Ammon's horn (tissue), 1 donor: Measurements from ENCODE around the gene MASP2.
"Not testable (repeated sequence)": the region's sequence is repeated elsewhere in the genome, so short reads cannot be mapped to it uniquely, and the experiment has no call there.

ENCODE experiments used
- DNase-seq: peaks from one replicate; pipeline ENCODE4 v3.0.0-alpha.2; 2016; ENCODE audit warnings: low spot score

Gene MASP2

GRCh38 chr1:11039351-11040104 lies 7.5 kb downstream of the MASP2 start:
- DNase-seq = no peak

GRCh38 chr1:11037740-11038182 lies 9.3 kb downstream of the MASP2 start:
- peak; percentile 97 for DNase-seq

DNA sequence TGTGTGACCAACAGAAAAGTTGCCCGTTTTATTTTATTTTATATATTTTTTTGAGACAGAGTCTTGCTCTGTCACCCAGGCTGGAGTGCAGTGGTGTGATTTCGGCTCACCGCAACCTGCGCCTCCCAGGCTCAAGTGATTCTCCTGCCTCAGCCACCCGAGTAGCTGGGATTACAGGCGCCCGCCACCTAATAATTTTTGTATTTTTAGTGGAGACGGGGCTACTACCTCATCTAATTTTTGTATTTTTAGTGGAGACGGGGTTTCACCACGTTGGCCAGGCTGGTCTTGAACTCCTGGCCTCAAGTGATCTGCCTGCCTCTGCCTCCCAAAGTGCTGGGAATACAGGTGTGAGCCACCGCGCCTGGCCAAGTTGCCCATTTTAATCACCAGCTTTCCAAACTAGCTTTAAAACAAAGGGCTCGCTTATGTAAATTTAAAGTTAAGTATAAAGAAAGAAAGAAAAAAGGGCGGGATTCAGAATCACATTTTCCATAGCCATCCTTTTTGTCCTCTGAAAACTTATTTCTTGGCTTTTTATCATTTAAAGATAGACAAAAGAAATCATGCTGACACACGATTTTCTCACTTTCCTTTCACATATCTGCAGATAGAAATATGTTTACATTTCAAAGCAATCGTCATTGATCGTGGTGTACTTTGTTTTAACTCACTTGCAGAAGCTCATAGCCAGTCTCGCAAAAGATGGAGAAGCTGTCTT lies 9.9 kb downstream of the MASP2 start:
- not testable (repeated sequence) for DNase-seq

DNA sequence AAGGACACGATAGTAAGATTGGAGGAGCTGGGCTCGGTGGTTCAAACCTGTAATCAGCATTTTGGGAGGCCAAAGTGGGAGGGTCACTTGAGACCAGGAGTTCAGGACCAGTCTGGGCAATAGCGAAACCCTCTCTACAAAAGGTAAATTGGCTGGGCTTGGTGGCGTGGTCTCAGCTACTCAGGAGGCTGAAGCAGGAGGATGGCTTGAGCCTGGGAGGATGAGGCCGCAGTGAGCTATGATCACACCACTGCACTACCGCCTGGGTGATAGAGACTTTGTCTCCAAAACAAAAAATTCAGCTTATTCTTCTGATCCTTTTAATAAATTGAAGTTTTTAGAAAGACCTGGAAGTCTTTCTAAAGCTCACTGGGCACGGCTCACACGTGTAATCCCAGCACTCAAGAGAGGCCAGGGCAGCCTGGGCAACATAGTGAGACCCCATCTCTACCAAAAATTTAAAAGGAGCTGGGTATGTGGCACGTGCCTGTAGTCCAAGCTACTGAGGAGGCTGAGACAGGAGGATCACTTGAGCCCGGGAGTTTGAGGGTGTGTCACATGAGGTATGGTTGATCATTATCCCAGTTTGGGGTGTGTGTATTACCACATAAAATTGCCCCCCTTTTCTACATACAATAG lies 15.3 kb downstream of the MASP2 start:
- DNase-seq = no peak

DNA sequence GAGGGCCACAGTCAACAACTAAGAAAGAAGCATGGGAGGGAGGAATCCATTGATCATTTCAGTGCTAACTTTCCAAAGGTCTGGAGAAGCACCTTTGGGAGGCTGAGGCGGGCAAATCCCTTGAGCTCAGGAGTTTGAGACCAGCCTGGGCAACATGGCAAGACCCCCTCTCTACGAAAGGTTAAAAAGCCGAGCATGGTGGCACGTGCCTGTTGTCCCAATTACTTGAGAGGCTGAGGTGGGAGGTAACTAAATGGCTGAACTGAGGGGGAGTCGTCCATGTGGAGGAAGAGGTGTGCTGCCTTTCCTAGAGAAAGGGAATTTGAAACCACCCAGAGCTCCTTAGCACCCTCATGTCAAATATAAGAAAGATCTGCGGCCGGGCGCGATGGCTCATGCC lies 16.2 kb downstream of the MASP2 start:
- no peak for DNase-seq

DNA sequence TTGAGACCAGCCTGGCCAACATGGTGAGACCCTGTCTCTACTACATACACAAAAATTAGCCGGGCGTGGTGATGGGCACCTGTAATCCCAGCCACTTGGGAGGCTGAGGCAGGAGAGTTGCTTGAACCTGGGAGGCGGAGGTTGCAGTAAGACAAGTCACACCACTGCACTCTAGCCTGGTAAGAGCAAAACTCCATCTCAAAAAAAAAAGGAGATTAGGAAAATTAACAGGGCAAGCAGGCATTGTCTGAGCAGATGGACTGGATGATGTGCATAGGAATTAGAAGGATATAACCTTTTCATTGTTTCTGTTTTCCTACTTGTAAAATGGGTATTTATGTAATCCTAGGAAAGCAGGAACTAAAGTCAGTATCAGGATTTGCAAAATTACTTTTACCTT lies 19.0 kb downstream of the MASP2 start:
- no peak for DNase-seq

DNA sequence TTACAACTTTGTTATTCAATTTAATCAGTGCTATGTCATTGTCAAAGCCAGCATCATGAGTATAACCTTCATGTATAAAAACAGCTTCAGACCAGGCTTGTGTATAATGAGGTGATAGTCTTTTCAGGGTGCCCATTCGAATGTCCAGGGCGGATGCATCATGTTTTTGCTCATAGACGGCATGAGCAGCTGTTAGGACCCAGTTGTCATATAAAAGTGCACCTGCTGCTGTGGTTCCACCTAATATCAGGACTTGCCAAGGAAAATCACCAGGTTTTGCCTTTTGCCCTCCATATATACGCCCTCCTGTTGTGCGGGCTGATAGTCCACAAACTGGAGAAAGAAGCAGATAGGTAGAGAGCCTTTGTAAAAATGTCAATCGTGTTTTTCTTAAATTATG lies 19.7 kb downstream of the MASP2 start:
- DNase-seq = no peak

DNA sequence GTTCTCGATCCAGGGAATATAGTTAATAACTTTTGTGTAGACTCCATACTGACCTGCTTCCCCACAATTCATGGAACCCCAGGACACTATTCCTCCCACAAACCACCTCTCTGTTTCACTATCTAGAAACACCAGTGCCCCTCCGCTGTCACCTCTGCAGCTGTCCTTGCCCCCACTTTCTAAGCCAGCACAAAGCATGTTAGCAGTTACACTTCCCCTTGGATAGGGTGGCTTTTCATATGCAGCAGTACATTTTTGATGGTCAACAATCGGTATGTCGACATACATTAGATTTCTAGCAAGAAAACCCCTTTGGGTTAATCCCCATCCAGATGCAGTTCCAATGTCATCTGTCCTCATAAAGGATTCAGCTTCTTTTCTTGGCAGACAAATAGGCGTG lies 20.1 kb downstream of the MASP2 start:
- DNase-seq = no peak

GRCh38 chr1:11026052-11026451 lies 21.0 kb downstream of the MASP2 start:
- no peak for DNase-seq

DNA sequence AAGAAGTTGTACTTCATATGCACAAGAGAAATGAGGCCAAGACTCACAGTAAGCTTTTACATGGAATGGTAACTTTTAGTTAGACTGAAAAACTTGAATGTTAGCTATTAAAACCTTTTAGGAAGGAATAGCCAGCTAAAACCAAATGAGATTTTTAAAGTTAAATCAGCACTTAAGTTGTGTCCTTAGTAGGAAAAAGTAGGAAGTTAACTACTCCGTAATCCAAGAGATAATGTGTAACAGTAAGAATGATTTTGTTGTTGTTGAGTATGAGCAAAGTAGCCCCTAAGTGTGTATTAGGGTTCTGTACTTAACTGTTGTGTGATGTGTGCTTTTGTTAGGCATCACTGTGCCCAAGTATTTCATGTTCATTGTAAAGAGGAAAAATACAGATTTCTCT lies 21.4 kb downstream of the MASP2 start:
- no peak for DNase-seq

DNA sequence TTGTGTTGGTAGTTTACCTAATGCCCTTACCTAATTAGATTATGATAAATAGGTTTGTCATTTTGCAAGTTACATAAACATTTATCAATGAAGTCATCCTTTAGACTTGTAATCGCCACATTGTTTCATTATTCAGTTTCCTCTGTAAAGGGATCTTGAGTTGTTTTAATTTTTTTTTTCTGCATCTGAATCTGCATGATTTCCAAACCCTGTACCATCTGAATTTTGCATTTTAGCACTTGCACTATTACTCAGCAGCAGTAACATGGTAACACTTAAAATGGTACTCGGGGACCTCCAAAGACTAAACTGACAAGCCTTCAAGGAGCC lies 22.2 kb downstream of the MASP2 start:
- DNase-seq = no peak

DNA sequence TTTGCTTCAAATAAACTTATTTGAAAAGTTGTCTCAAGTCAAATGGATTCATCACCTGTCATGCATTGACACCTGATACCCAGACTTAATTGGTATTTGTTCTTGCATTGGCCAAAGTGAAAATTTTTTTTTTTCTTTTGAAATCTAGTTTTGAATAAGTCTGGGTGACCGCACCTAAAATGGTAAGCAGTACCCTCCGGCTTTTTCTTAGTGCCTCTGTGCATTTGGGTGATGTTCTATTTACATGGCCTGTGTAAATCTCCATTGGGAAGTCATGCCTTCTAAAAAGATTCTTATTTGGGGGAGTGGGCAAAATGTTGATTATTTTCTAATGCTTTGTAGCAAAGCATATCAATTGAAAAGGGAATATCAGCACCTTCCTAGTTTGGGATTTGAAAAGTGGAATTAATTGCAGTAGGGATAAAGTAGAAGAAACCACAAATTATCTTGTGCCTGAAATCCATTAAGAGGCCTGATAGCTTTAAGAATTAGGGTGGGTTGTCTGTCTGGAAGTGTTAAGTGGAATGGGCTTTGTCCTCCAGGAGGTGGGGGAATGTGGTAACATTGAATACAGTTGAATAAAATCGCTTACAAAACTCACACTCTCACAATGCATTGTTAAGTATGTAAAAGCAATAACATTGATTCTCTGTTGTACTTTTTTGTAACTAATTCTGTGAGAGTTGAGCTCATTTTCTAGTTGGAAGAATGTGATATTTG lies 22.7 kb downstream of the MASP2 start:
- no peak for DNase-seq

DNA sequence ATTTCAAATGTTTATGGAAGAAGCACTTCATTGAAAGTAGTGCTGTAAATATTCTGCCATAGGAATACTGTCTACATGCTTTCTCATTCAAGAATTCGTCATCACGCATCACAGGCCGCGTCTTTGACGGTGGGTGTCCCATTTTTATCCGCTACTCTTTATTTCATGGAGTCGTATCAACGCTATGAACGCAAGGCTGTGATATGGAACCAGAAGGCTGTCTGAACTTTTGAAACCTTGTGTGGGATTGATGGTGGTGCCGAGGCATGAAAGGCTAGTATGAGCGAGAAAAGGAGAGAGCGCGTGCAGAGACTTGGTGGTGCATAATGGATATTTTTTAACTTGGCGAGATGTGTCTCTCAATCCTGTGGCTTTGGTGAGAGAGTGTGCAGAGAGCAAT lies 23.8 kb downstream of the MASP2 start:
- DNase-seq = no peak

GRCh38 chr1:11019971-11020370 lies 27.1 kb downstream of the MASP2 start:
- no peak for DNase-seq

DNA sequence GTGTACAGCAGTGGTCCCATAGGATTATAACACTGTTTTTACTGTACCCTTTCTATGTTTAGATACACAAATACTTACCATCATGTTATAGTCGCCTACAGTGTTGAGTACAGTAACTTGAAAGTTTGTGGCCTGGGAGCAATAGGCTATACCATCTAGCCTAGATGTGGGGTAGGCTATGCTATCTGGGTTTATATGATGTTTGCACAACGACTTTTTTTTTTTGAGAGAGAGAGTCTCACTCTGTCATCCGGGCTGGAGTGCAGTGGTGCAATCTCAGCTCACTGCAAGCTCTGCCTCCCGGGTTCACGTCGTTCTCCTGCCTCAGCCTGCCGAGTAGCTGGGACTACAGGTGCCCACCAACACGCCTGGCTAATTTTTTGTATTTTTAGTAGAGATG lies 27.7 kb downstream of the MASP2 start:
- not testable (repeated sequence) for DNase-seq

DNA sequence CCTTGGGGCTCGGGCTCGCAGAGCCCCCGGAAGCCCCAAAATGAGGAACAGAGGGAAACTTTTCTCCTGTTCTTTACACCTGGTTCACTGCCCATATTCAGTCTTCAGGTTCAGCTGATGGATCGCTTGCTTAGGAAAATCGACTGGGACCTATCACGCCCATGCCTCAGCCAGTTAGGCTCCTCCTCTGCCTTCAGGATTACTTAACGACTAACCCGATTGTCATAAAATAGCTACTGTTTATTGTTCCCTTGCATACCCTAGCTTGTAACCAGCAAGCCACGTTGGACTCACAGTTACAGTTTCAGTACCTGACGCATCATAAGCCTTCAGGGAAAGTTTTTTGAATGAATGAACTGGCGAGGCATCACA lies 33.9 kb downstream of the MASP2 start:
- DNase-seq = no peak

DNA sequence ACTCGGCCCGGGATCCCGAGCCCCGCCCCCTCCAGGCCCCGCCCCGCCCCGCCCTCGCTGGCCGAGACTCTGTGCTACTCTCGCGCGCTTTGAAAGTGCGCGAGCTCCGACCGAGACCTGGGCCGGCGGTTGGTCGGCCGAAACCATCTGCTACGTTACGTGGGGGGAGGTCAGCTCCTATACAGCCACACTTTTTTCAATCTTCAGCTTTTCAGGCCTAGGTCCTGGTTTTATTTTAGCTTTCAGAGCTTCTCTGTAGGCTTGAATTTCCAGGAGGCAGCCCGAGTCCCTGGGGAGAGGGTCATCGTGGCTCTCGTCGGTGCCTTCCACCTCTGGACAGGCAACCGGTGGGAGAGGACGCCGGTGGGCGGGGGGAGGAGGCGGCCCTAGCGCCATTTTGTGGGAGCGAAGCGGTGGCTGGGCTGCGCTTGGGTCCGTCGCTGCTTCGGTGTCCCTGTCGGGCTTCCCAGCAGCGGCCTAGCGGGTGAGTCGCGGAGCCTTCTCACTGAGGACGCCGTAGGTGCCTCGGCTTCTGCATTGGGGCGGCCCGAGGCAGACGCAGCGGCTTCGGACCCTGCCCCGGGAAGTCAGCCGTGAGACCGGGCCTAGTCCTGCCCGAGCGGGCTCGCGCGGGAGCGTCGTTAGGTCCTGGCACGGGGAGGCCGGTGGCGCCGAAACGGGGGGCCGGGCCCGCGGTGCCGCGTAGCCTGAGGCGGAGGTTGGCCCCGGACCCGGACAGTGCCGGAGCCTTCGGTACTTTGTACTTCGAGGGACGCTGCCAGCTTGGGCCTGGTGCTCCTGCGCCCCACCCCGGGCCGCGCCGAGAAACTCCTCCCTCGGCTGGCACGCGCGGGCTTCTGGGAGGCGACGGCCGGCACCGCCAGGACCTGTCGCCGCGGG lies 34.5 kb downstream of the MASP2 start, which contains the start of gene TARDBP:
TARDBP (plus strand) TSS at position 395 of the 900 bp plus-strand sequence. CDS start 1,074 bp downstream, outside the sequence.
- DNase-seq = peak; percentile 92

- DNase-seq = no peak
These were observed 46.5 kb downstream of the MASP2 start for GRCh38 chr1:11000526-11000925.

DNA sequence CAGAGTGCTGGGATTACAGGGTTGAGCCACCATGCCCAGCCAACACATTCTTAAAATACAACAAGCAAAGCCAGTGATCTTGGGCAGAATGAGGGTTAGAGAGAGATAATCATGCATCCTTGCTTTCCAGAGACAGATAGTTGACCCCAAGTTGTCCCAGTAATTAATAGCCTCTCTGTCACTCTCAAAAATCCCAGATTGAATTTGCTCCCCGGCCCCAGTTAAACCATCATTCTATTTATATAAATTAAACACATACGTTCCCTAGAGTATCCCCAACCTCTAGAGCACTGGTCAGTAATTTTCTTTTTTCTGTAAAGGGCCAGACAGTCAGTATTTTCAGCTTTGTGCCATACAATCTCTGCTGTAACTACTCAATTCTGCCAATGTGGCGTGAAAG lies 50.9 kb downstream of the MASP2 start:
- no peak for DNase-seq

- DNase-seq = no peak
These were observed 54.2 kb downstream of the MASP2 start for GRCh38 chr1:10992864-10993263.

DNA sequence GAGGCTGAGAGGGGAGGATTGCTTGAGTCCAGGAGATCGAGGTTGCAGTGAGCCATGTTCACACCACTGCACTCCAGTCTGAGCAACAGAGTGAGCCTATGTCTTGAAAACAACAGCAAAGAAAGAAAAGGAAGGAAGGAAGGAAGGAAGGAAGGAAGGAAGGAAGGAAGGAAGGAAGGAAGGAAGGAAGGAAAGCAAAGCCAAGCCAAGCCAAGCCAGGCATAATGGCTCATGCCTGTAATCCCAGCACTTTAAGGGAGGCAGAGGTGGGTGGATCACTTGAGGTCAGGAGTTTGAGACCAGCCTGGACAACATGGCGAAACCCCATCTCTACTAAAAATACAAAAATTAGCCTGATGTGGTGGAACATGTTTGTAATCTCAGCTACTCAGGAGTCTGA lies 55.0 kb downstream of the MASP2 start:
- DNase-seq = not testable (repeated sequence)
